GM23338 (cell line): ENCODE measurements around the gene PDE1C.

Experiments used
- CREB1 ChIP-seq: fragments of 250-450 bp; sonication (Bioruptor Pico); IDR thresholded peaks from 2 replicates; pipeline ENCODE4 v1.5.0; 2020; ENCODE audit warnings: low read depth, mild to moderate bottlenecking, moderate library complexity
- ETS1 ChIP-seq: IDR thresholded peaks from 2 replicates; pipeline ENCODE4 v1.6.1; 2016; ENCODE audit warnings: antibody characterized with exemption
- EZH2 ChIP-seq: fragments of 200-600 bp; sonication (generic); IDR thresholded peaks from one replicate; pipeline ENCODE4 v1.8.0; 2017; ENCODE audit warnings: antibody characterized with exemption, mild to moderate bottlenecking, low read depth; ENCODE audit not compliant: unreplicated experiment
- EZH2phosphoT487 ChIP-seq: fragments of 200-600 bp; sonication (generic); IDR thresholded peaks from one replicate; pipeline ENCODE4 v1.8.1; 2018; ENCODE audit warnings: antibody characterized with exemption; ENCODE audit not compliant: unreplicated experiment
- JUNB ChIP-seq: IDR thresholded peaks from one replicate; pipeline ENCODE4 v1.6.1; 2016; ENCODE audit warnings: antibody characterized with exemption; ENCODE audit not compliant: unreplicated experiment
- NANOG ChIP-seq: IDR thresholded peaks from 2 replicates; pipeline ENCODE4 v1.6.1; 2016; ENCODE audit warnings: antibody characterized with exemption, borderline replicate concordance
- POLR2AphosphoS5 ChIP-seq: IDR thresholded peaks from 2 replicates; pipeline ENCODE4 v1.6.1; 2016; ENCODE audit warnings: antibody characterized with exemption, low read depth
- REST ChIP-seq: IDR thresholded peaks from one replicate; pipeline ENCODE4 v1.6.1; 2018; ENCODE audit warnings: antibody characterized with exemption; ENCODE audit not compliant: unreplicated experiment
- TF ChIP-seq, protein P1 (sequence below), 2 experiments: fragments of 200-600 bp in 1 of 2; sonication (generic) in 1 of 2; conservative IDR thresholded peaks; 2 replicates each; pipeline versions ENCODE4 v1.5.1 to v1.6.1; 2016 to 2017; ENCODE audit warnings: antibody characterized with exemption in 2 of 2, low read depth in 2 of 2, mild to moderate bottlenecking in 2 of 2, moderate library complexity in 1 of 2

- TF ChIP-seq, protein P1, sequence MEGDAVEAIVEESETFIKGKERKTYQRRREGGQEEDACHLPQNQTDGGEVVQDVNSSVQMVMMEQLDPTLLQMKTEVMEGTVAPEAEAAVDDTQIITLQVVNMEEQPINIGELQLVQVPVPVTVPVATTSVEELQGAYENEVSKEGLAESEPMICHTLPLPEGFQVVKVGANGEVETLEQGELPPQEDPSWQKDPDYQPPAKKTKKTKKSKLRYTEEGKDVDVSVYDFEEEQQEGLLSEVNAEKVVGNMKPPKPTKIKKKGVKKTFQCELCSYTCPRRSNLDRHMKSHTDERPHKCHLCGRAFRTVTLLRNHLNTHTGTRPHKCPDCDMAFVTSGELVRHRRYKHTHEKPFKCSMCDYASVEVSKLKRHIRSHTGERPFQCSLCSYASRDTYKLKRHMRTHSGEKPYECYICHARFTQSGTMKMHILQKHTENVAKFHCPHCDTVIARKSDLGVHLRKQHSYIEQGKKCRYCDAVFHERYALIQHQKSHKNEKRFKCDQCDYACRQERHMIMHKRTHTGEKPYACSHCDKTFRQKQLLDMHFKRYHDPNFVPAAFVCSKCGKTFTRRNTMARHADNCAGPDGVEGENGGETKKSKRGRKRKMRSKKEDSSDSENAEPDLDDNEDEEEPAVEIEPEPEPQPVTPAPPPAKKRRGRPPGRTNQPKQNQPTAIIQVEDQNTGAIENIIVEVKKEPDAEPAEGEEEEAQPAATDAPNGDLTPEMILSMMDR (conservative IDR thresholded peaks at IDR 0.05; ENCODE audit: low read depth in 2 of 2): no peak
- no peak for TF ChIP-seq EZH2
- no peak for TF ChIP-seq JUNB
- TF ChIP-seq POLR2AphosphoS5: no peak
- no peak for TF ChIP-seq CREB1 (CRISPR knock-in tag)
- TF ChIP-seq ETS1: no peak
- TF ChIP-seq EZH2phosphoT487: no peak
- no peak for TF ChIP-seq NANOG
- no peak for TF ChIP-seq REST
These were observed 163.6 kb downstream of the PDE1C start for GRCh38 chr7:31906479-31907171.
